HG03060 (cell line): ENCODE measurements around the gene PDGFD.

ENCODE experiments used
- ATAC-seq: cut with Tn5 transposase; IDR thresholded peaks from one replicate; pipeline ENCODE4 v1.9.1; 2021; ENCODE audit warnings: low read depth, moderate number of reproducible peaks; ENCODE audit not compliant: unreplicated experiment

Gene PDGFD

GRCh38 chr11:104146421-104146820 lies 17.5 kb downstream of the PDGFD start:
- ATAC-seq = no peak

- ATAC-seq = no peak
Observed at GRCh38 chr11:104145062-104145461, 18.9 kb downstream of the PDGFD start.

DNA sequence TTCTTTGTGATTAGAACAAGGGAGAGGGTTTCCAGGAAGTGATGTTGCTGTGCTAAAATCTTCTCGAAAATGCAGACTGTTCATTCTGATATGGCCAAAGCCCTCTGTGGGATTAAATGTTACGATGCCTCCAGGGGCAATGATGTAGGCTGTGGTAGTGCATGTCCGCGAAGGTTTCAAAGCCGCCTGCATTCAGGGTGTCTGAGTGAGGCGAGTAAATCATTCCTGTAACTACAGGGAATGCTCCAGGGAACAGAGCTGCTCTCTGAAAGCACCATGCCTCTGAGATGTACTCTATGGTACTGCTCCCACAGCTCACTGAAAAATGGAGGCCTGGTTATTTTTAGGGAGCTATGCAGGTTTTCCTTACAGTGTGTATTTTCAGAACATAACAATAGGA lies 21.2 kb downstream of the PDGFD start:
- ATAC-seq = no peak

- ATAC-seq = no peak
Observed at GRCh38 chr11:104136861-104137260, 27.1 kb downstream of the PDGFD start.

DNA sequence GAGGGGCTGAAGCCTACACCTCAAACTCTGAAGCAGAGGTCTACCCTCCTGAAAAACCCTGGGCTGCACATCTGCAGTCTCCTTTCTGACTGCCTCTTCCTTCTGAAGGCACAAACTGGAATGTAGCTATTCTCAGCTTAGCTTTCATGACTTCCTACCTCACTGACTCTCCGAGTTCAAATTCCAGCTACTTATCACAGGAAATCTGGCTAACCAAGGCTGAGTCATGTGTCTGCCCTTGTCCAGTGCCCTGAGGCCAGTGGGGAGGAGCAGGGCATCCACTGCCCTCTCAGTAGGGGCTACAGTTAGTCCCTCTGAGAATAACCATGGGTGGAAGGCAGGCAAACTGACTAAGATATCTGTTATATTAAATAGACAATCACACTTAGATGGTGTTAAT lies 29.2 kb downstream of the PDGFD start:
- no peak for ATAC-seq

- ATAC-seq = no peak
Observed at GRCh38 chr11:104130161-104130560, 33.8 kb downstream of the PDGFD start.

- ATAC-seq = no peak
Observed at GRCh38 chr11:104129145-104129544, 34.8 kb downstream of the PDGFD start.

DNA sequence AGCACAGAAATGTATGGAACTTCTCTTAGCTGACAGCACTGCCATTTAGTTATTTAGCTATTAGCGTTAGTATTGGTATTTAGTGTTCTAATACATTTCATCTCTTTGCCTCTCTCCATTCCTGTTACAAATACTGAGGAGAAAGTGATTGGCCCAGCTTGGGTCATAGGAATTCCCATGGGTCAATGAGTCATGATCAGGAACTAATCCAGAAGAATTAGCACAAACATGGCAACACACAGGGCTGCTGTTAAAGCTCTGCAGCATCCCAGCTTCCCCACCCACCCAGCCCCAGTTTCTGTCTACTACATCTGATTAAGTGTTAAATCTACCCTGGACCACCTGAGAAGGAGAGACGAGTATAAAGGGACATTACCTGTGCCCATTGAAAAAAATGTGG lies 36.1 kb downstream of the PDGFD start:
- ATAC-seq = no peak

GRCh38 chr11:104126464-104126863 lies 37.5 kb downstream of the PDGFD start:
- ATAC-seq = no peak

- peak; percentile 74 for ATAC-seq
Observed at GRCh38 chr11:104124979-104125378, 39.0 kb downstream of the PDGFD start.

DNA sequence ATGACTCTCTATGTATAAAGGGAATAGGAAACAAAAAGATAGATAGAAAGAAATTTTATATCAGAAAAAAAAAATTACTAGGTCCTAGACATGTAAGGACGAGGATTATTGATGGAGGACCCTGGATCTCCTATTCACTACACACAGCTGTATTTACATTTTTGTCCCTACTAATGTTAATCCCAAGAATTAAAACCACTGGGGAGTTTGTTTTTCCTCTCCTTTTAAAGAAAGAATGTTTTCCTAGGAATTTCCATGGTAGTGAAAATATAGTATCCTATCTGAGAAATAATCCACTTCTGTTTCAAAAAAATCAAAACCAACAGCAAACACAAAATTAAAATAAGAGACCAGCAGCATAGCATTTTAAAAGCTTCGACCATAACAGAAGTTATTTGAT lies 41.1 kb downstream of the PDGFD start:
- no peak for ATAC-seq

DNA sequence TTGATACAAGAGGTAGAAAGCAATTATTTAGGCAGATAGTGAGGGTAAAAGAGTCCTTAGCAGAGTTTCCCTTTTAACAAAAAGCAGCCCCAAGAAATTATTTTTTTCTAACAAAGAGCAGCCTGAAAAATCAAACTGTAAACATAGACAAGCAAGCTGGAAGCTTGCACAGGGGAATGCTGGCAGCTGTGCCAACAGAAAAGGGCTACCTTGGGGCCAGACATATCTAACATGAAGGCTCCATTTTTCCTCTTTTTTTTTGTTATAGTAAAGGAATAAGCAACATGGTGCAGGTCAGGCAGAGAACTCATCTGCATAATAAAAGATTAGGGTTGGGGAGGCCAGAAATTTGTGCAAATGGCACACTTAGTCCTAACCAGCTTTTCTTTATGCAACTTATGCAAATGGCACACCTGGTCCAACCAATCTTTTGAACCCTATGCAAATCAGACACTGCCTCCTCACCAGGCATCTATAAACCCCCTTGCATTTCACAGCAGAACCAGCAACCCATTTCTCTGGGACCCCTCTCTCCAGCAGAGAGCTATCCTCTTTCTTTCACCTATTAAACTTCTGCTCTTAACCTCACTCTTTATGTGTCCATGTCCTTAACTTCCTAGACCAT lies 41.8 kb downstream of the PDGFD start:
- ATAC-seq = no peak

DNA sequence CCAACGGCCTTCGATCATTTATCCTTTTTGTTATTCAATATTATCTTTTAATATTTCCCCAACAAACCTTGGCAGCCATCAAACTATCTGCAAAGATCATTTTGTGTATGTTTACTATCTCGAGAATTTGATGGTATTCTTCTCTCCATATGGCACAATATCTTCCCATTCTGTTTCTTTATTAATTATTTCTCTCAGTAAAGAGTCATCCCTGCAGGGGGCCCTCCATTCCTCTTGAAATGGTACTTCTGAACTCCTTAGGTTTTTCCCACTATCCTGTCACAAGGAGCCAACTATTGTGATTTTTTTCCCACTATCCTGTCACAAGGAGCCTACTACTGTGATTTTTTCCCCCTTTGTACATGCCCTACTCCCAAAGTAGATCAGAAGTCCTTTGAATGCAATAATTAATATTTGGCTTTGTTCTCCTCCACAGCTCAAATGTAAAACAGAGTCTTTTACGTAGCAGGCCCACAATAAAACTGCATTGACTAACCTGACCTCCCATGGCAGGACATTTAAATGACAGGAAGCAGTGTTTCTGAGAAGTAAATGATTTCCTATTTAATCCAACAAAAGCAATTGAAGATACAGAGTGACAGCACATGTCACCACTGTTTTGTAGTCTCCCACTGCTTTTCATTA lies 43.3 kb downstream of the PDGFD start:
- no peak for ATAC-seq

- ATAC-seq = no peak
Observed at GRCh38 chr11:104118105-104118744, 45.7 kb downstream of the PDGFD start.

- ATAC-seq = no peak
Observed at GRCh38 chr11:104113541-104113940, 50.4 kb downstream of the PDGFD start.

DNA sequence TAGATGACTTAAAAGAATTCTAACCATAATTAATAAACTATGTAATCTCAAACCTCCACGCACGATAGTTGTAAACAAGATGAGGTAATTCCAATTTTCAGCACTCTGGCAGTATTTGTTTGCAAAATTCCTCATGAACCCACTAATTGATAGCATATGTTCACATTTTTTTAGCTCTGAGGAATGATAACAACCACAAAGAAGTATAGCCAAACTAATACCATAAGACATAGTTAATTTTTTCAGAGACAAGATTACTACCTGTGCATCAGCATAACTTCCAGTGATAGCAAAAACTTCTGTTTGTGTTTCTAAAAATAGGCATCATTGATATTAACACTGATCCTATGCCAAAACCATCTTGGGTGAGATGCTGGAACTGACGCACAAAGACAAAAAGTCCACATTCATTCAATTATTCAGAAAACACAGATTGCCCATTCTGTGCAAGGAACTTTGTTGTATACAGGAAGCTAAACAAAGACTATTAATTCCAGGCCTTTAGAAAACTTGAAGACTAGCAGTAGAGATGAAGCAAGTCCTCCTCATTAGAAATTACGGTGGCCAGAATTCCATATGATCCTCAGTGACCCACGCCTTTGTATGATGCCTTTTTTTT lies 57.7 kb downstream of the PDGFD start:
- ATAC-seq = no peak

DNA sequence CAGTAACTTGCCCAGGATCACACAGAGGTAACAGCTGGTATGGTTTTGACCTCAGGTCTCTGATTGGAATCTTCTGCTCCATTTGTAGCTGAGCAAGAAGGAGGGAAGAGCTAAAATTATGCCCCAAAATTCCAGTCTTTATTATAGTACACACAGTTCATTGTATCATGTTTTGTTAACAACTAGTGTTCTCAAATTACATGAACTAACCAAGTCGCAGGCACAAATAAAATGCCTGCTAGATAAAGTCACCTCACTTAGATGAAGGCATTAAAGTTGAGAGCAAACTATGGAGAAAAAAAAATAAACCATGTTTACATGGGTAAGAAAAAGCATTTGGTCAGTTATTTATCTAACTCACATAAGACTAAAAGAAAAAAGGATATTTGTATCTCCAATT lies 58.8 kb downstream of the PDGFD start:
- ATAC-seq = no peak

GRCh38 chr11:104104664-104105063 lies 59.3 kb downstream of the PDGFD start:
- ATAC-seq = no peak

GRCh38 chr11:104104201-104104600 lies 59.7 kb downstream of the PDGFD start:
- ATAC-seq = no peak

DNA sequence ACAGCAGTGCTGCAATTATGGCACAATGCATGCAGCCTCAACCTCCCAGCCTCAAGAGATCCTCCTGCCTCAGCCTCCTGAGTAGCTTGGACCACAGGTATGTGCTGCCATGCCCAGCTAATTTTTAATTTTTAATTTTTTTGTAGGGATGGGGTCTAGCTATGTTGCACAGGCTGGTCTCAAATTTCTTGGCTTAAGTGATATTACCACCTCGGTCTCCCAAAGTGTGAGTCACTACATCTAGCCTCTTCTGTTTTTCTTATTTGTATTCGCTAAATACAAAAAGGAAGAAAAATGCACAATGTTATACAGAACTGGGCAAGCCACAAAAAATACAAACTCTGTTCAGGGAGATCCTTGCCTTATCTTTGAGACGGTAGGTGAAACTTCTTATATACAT lies 65.4 kb downstream of the PDGFD start:
- ATAC-seq = no peak

- no peak for ATAC-seq
Observed at GRCh38 chr11:104098132-104098531, 65.8 kb downstream of the PDGFD start.

- ATAC-seq = no peak
Observed at GRCh38 chr11:104096900-104097299, 67.0 kb downstream of the PDGFD start.
